Measurements from ENCODE around the gene PPAT. TPM values are rescaled to one million over a fixed set of nuclear protein-coding genes. Genes with fewer than 3 reads are reported as not detected.

PPAT gene
- total and polyA plus RNA-seq, 2 donors (not counting 1 experiment from before 2014, with no cell fraction given): 3.2 to 9.2 TPM

DNA sequence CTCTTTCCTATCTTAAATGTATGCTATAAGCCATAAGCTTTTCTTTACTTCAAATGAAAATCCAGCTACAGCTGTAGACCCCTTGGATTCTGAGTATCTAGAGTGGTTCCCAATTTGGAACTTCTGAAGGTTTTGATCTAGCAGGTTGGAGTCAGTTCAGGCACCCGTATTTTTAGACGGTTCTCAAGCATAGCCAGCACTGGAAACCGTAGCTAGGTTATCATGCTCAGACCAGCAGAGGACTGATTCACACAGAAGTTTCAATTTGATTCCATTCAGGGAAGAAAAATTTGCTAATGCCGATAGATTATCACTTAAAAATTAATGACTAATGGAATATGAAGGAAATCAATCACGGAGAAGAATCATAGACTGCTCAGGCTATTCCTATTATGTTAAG is 11.2 kb downstream of the PPAT start:
- H3K4me3 ChIP-seq (ENCODE audit: control extremely low read depth in 1 of 5, extremely low read depth in 1 of 5, insufficient read depth in 1 of 5, low read depth in 2 of 5, low read length in 4 of 5): no peak overlapping the region
- no peaks in the 10 kb centered on the region for H3K27me3 ChIP-seq (replicated peaks in 1 of 4; ENCODE audit: control extremely low read depth in 1 of 4, control insufficient read depth in 3 of 4, insufficient read depth in 4 of 4, low read length in 3 of 4)
- DNase-seq: no peak
- peaks cover 9% of the 10 kb centered on the region for H3K4me1 Mint-ChIP-seq
- H3K9me3 ChIP-seq (ENCODE audit: control extremely low read depth in 1 of 3, control insufficient read depth in 2 of 3, insufficient read depth in 1 of 3, low read length in 2 of 3): no peaks in the 10 kb centered on the region
- no peak overlapping the region for H3K27ac ChIP-seq (ENCODE audit: low read length in 2 of 2)
- POLR2A ChIA-PET: no interaction called here
- 100% methylated on average over 2 of the region's 5 CpGs for WGBS (ENCODE audit: insufficient coverage)
- TF ChIP-seq, protein P1, sequence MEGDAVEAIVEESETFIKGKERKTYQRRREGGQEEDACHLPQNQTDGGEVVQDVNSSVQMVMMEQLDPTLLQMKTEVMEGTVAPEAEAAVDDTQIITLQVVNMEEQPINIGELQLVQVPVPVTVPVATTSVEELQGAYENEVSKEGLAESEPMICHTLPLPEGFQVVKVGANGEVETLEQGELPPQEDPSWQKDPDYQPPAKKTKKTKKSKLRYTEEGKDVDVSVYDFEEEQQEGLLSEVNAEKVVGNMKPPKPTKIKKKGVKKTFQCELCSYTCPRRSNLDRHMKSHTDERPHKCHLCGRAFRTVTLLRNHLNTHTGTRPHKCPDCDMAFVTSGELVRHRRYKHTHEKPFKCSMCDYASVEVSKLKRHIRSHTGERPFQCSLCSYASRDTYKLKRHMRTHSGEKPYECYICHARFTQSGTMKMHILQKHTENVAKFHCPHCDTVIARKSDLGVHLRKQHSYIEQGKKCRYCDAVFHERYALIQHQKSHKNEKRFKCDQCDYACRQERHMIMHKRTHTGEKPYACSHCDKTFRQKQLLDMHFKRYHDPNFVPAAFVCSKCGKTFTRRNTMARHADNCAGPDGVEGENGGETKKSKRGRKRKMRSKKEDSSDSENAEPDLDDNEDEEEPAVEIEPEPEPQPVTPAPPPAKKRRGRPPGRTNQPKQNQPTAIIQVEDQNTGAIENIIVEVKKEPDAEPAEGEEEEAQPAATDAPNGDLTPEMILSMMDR (IDR thresholded peaks at IDR 0.05): no peak
- no peak for TF ChIP-seq EZH2 (IDR thresholded peaks at IDR 0.05; ENCODE audit: borderline replicate concordance, insufficient read depth, low read depth, low read length, poor library complexity, severe bottlenecking)
- H3K9me3 Mint-ChIP-seq (ENCODE audit: insufficient read depth): no peaks in the 10 kb centered on the region
- intact Hi-C loops (cut with micrococcal nuclease): loop anchor here (5.0 kb wide), 1 partner anchor 233 kb away; no protein-coding TSS in a partner anchor
- peaks cover 66% of the 10 kb centered on the region for H3K79me2 ChIP-seq (ENCODE audit: control insufficient read depth, insufficient read depth, low read length)
- no peak overlapping the region for H3K9ac ChIP-seq (ENCODE audit: low read length)
- no peaks in the 10 kb centered on the region for H3K27me3 Mint-ChIP-seq
- H3K36me3 ChIP-seq (replicated peaks in 1 of 2; ENCODE audit: control extremely low read depth in 1 of 2, control insufficient read depth in 1 of 2, extremely low read depth in 1 of 2, insufficient read depth in 2 of 2, low read length in 1 of 2): no peaks in the 10 kb centered on the region
- H3K4me1 ChIP-seq (ENCODE audit: control insufficient read depth in 2 of 2, insufficient read depth in 2 of 2, low read length in 2 of 2): no peaks in the 10 kb centered on the region
- CTCF ChIA-PET: interaction anchor here (0.7 to 6.9 kb wide), 21 partner anchors 12 to 476 kb away, joined by 3 to 130 read pairs (median 4); partner anchors contain the start of genes CEP135, PAICS and PPAT
- ATAC-seq (ENCODE audit: low read depth): no peak
- H3K4me2 ChIP-seq (replicated peaks; ENCODE audit: low read depth, low read length, poor library complexity, severe bottlenecking): no peak overlapping the region
- H2AFZ ChIP-seq (ENCODE audit: insufficient read depth, low read depth, low read length, poor library complexity, severe bottlenecking): no peak overlapping the region
- no peak overlapping the region for H3K27ac Mint-ChIP-seq
- H3K4me3 Mint-ChIP-seq: no peak overlapping the region
- no peaks in the 10 kb centered on the region for H4K20me1 ChIP-seq (ENCODE audit: control insufficient read depth, insufficient read depth, low read length, poor library complexity, severe bottlenecking)

DNA sequence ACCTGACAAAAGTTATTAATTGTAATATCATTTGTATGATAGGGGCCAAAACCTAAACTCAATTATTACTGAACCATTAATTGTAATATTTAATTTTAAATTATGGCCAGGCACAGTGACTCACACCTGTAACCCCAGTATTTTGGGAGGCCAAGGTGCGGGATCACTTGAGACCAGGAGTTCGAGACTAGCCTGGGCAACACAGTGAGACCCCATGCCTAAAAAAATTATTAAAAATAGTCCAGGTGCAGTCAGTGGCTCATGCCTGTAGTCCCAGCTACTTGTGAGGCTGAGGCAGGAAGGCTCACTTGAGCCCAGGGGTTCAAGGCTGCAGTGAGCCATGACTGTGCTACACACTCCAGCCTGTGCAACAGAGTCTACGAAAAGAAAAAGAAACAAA is 18.0 kb downstream of the PPAT start:
- DNase-seq: no peak
- no peaks in the 10 kb centered on the region for H3K27me3 ChIP-seq (replicated peaks in 1 of 4; ENCODE audit: control extremely low read depth in 1 of 4, control insufficient read depth in 3 of 4, insufficient read depth in 4 of 4, low read length in 3 of 4)
- no peaks in the 10 kb centered on the region for H3K27me3 Mint-ChIP-seq
- H3K27ac Mint-ChIP-seq: no peak overlapping the region
- POLR2A ChIA-PET: no interaction called here
- H3K4me1 Mint-ChIP-seq: no peaks in the 10 kb centered on the region
- H3K4me3 ChIP-seq (ENCODE audit: control extremely low read depth in 1 of 5, extremely low read depth in 1 of 5, insufficient read depth in 1 of 5, low read depth in 2 of 5, low read length in 4 of 5): no peak overlapping the region
- no peak overlapping the region for H3K9ac ChIP-seq (ENCODE audit: low read length)
- no peak overlapping the region for H3K27ac ChIP-seq (ENCODE audit: low read length in 2 of 2)
- H3K9me3 ChIP-seq (ENCODE audit: control extremely low read depth in 1 of 3, control insufficient read depth in 2 of 3, insufficient read depth in 1 of 3, low read length in 2 of 3): no peaks in the 10 kb centered on the region
- 100% methylated on average over 3 of the region's 3 CpGs for WGBS (ENCODE audit: insufficient coverage)
- ATAC-seq (ENCODE audit: low read depth): no peak
- H2AFZ ChIP-seq (ENCODE audit: insufficient read depth, low read depth, low read length, poor library complexity, severe bottlenecking): no peak overlapping the region
- no peak for TF ChIP-seq EZH2 (IDR thresholded peaks at IDR 0.05; ENCODE audit: borderline replicate concordance, insufficient read depth, low read depth, low read length, poor library complexity, severe bottlenecking)
- TF ChIP-seq, protein P1 (IDR thresholded peaks at IDR 0.05): no peak
- H3K4me1 ChIP-seq (ENCODE audit: control insufficient read depth in 2 of 2, insufficient read depth in 2 of 2, low read length in 2 of 2): no peaks in the 10 kb centered on the region
- intact Hi-C loops (cut with micrococcal nuclease): no loop called here
- no peaks in the 10 kb centered on the region for H4K20me1 ChIP-seq (ENCODE audit: control insufficient read depth, insufficient read depth, low read length, poor library complexity, severe bottlenecking)
- no peak overlapping the region for H3K4me3 Mint-ChIP-seq
- H3K9me3 Mint-ChIP-seq (ENCODE audit: insufficient read depth): no peaks in the 10 kb centered on the region
- peaks cover 41% of the 10 kb centered on the region for H3K79me2 ChIP-seq (ENCODE audit: control insufficient read depth, insufficient read depth, low read length)
- no peaks in the 10 kb centered on the region for H3K36me3 ChIP-seq (replicated peaks in 1 of 2; ENCODE audit: control extremely low read depth in 1 of 2, control insufficient read depth in 1 of 2, extremely low read depth in 1 of 2, insufficient read depth in 2 of 2, low read length in 1 of 2)
- H3K4me2 ChIP-seq (replicated peaks; ENCODE audit: low read depth, low read length, poor library complexity, severe bottlenecking): no peak overlapping the region
- CTCF ChIA-PET: interaction anchor here (1.4 kb wide), 1 partner anchor 420 kb away, joined by 3 read pairs; no protein-coding TSS in a partner anchor
